A549 (cell line): ENCODE data around the gene MEF2C. TPM values are rescaled to one million over a fixed set of nuclear protein-coding genes. Genes with fewer than 3 reads are reported as not detected.

ENCODE experiments used
- ATAC-seq, 2 experiments: fragments of 200-7000 bp in 1 of 2; fragments of >200 bp in 1 of 2; cut with Nextera tagmentation in 1 of 2; cut with Tn5 transposase in 1 of 2; 3 replicates each; pipeline versions ENCODE4 v1.8.0 to v1.9.1; 2018 to 2020; ENCODE audit warnings: mild to moderate bottlenecking in 1 of 2, moderate library complexity in 1 of 2
- CTCF ChIA-PET: fragments of 300-600 bp; sonication (Branson Sonifier 250); formaldehyde crosslinking; extraction: SDS; loops from one replicate; lab custom pipeline; 2021; ENCODE audit warnings: antibody characterized with exemption, inconsistent platforms; lab: Yijun Ruan, JAX
- POLR2A ChIA-PET: fragments of 350-600 bp; formaldehyde crosslinking; extraction: SDS; loops from one replicate; lab custom pipeline; 2021; ENCODE audit warnings: antibody characterized with exemption, inconsistent platforms; lab: Yijun Ruan, JAX
- DNase-seq, 2 experiments: peaks; one replicate each; pipeline versions ENCODE4 v3.0.0 to v3.0.0-alpha.2; 2011 to 2016; ENCODE audit warnings: low read depth in 1 of 2, low spot score in 1 of 2
- FAIRE-seq: peaks from 2 replicates; lab custom pipeline; 2011; peaks lifted over from hg19 to GRCh38; lab: Jason Lieb, UNC
- H3K27ac ChIP-seq, 2 experiments: fragments of >200 bp; sonication (Bioruptor Twin); formaldehyde crosslinking; 3 replicates each; pipeline ENCODE4 v1.5.1; 2016 to 2017
- H3K4me1 ChIP-seq: fragments of >200 bp; sonication (Bioruptor Twin); formaldehyde crosslinking; 3 replicates; pipeline ENCODE4 v1.6.1; 2016
- H3K4me2 ChIP-seq: fragments of >200 bp; sonication (Bioruptor Twin); formaldehyde crosslinking; 3 replicates; pipeline ENCODE4 v1.6.1; 2016
- H3K4me3 ChIP-seq: fragments of >200 bp; sonication (Bioruptor Twin); formaldehyde crosslinking; 3 replicates; pipeline ENCODE4 v1.5.1; 2016
- H3K9me3 ChIP-seq: fragments of >200 bp; sonication (Bioruptor Twin); formaldehyde crosslinking; 3 replicates; pipeline ENCODE4 v1.6.1; 2016
- CBX2 ChIP-seq: fragments of 200-600 bp; sonication (generic); IDR thresholded peaks from 2 replicates; pipeline ENCODE4 v1.6.1; 2016; ENCODE audit warnings: low read depth, mild to moderate bottlenecking, borderline replicate concordance
- EHMT2 ChIP-seq: fragments of 200-600 bp; sonication (generic); IDR thresholded peaks from 2 replicates; pipeline ENCODE4 v1.6.1; 2016; ENCODE audit warnings: antibody characterized with exemption, low read depth, mild to moderate bottlenecking, moderate library complexity
- ELK1 ChIP-seq: fragments of 150-350 bp; IDR thresholded peaks from 2 replicates; pipeline ENCODE4 v1.6.1; 2014; ENCODE audit warnings: low read depth, mild to moderate bottlenecking, low read length
- EP300 ChIP-seq, 2 experiments: fragments of >200 bp; sonication (Bioruptor Twin); formaldehyde crosslinking; IDR thresholded peaks; 2 replicates in 1 of 2; 3 replicates in 1 of 2; pipeline ENCODE4 v1.6.1; 2016 to 2017
- FOSL2 ChIP-seq, 2 experiments: fragments of 450-650 bp in 1 of 2; fragments of >200 bp in 1 of 2; sonication (Bioruptor Twin) in 1 of 2; formaldehyde crosslinking; IDR thresholded peaks; 2 replicates each; pipeline versions ENCODE4 v1.5.0 to v1.6.1; 2016 to 2020; ENCODE audit warnings: mild to moderate bottlenecking in 1 of 2, moderate library complexity in 1 of 2
- HMGXB4 ChIP-seq: fragments of 250-450 bp; sonication (Bioruptor Pico); IDR thresholded peaks from 2 replicates; pipeline ENCODE4 v1.5.0; 2021; ENCODE audit warnings: mild to moderate bottlenecking, moderate library complexity, borderline replicate concordance
- HOXA7 ChIP-seq: fragments of 250-450 bp; sonication (Bioruptor Pico); IDR thresholded peaks from 2 replicates; pipeline ENCODE4 v1.5.0; 2020; ENCODE audit warnings: mild to moderate bottlenecking, moderate library complexity
- MAFK ChIP-seq: fragments of 450-650 bp; IDR thresholded peaks from 2 replicates; pipeline ENCODE4 v1.6.1; 2014; ENCODE audit not compliant: partially characterized antibody
- MAX ChIP-seq: IDR thresholded peaks from 2 replicates; pipeline ENCODE4 v1.6.1; 2012
- MYC ChIP-seq: IDR thresholded peaks from 2 replicates; pipeline ENCODE4 v1.6.1; 2012; ENCODE audit warnings: mild to moderate bottlenecking, inconsistent platforms, low read length, improper control_type of control experiment, borderline replicate concordance
- PBX3 ChIP-seq: IDR thresholded peaks from 2 replicates; pipeline ENCODE4 v1.6.1; 2012
- PHF8 ChIP-seq: fragments of 200-600 bp; sonication (generic); IDR thresholded peaks from 2 replicates; pipeline ENCODE4 v1.6.1; 2016; ENCODE audit warnings: low read depth, mild to moderate bottlenecking, antibody characterized with exemption, moderate library complexity, borderline replicate concordance
- POLR2AphosphoS2 ChIP-seq: conservative IDR thresholded peaks from 2 replicates; pipeline ENCODE4 v1.6.1; 2012; ENCODE audit warnings: low read length, improper control_type of control experiment, inconsistent platforms
- RARB ChIP-seq: fragments of 250-450 bp; sonication (Bioruptor Pico); IDR thresholded peaks from 2 replicates; pipeline ENCODE4 v1.8.0; 2021; ENCODE audit warnings: mild to moderate bottlenecking, moderate library complexity
- SMC3 ChIP-seq: fragments of >200 bp; sonication (Bioruptor Twin); formaldehyde crosslinking; IDR thresholded peaks from 3 replicates; pipeline ENCODE4 v1.6.1; 2018; ENCODE audit warnings: inconsistent platforms
- USF2 ChIP-seq: fragments of 450-650 bp; IDR thresholded peaks from 2 replicates; pipeline ENCODE4 v1.6.1; 2014; ENCODE audit warnings: antibody characterized with exemption
- ZFP36 ChIP-seq: fragments of 450-650 bp; IDR thresholded peaks from 2 replicates; pipeline ENCODE4 v1.6.1; 2014; ENCODE audit warnings: borderline replicate concordance; ENCODE audit not compliant: partially characterized antibody
- ZSCAN20 ChIP-seq: fragments of 250-450 bp; sonication (Bioruptor Pico); IDR thresholded peaks from 2 replicates; pipeline ENCODE4 v1.8.0; 2022; ENCODE audit warnings: mild to moderate bottlenecking, moderate library complexity
- WGBS: methylation state at CpG from one replicate; pipeline ENCODE4 v1.1.6; 2017; ENCODE audit errors: missing lambda C conversion rate; 5-methylcytosine and 5-hydroxymethylcytosine counted together
- polyA plus RNA-seq, 4 experiments: library from polyadenylated mRNA; depleted of rRNA in 3 of 4; stranded (reverse); fragments of >200 nt; fragmentation: RNase III in 1 of 4; extraction: RNeasy Plus Mini Kit Qiagen cat#74134 plus additional on column Dnase treatment in 1 of 4; gene quantifications; 2 replicates in 3 of 4; 3 replicates in 1 of 4; pipeline ENCODE4 v1.2.3, GENCODE V29; 2011 to 2017

MEF2C gene
- polyA plus RNA-seq, 2 of the 4 experiments (the other 2 are of a cell fraction), result 0.03 to 0.06 TPM

- TF ChIP-seq HOXA7 (CRISPR knock-in tag) (no peak), ELK1 (no peak), PHF8 (no peak), POLR2AphosphoS2 (no peak)
- Histone ChIP-seq H3K4me1 (no peaks in the 10 kb centered on the region), H3K4me2 (no peak overlapping the region), H3K27ac (no peak overlapping the region), H3K4me3 (no peak overlapping the region), H3K9me3 (no peaks in the 10 kb centered on the region)
- 48% methylated on average over 10 of the region's 10 CpGs for WGBS
- POLR2A ChIA-PET, result no interaction called here
- no peak for DNase-seq
- FAIRE-seq, result no peak
- ATAC-seq, result 0 out of 6 replicates have a peak, but pooled peaks of 1 of the 2 experiments have one; percentile 19
- CTCF ChIA-PET, result no interaction called here
These were observed 12.9 kb upstream of the MEF2C start for GRCh38 chr5:88895681-88896501.

GRCh38 chr5:88892669-88893068 is 9.7 kb upstream of the MEF2C start:
- ATAC-seq (no peak), FAIRE-seq (no peak), DNase-seq (no peak)
- Histone ChIP-seq H3K4me2 (no peak overlapping the region), H3K9me3 (no peaks in the 10 kb centered on the region), H3K4me1 (no peaks in the 10 kb centered on the region), H3K4me3 (no peak overlapping the region), H3K27ac (no peak overlapping the region)
- TF ChIP-seq USF2, result no peak
- TF ChIP-seq SMC3, result no peak
- no peak for TF ChIP-seq HMGXB4 (CRISPR knock-in tag)
- TF ChIP-seq FOSL2 (IDR thresholded peaks at IDR 0.05), result no peak
- TF ChIP-seq FOSL2 (CRISPR knock-in tag; IDR thresholded peaks at IDR 0.05), result no peak
- no peak for TF ChIP-seq PBX3
- no peak for TF ChIP-seq MAX
- no peak for TF ChIP-seq RARB (CRISPR knock-in tag)
- no peak for TF ChIP-seq MAFK
- TF ChIP-seq EHMT2, result no peak
- no peak for TF ChIP-seq ZSCAN20 (CRISPR knock-in tag)
- TF ChIP-seq ZFP36, result no peak
- TF ChIP-seq CBX2, result no peak
- TF ChIP-seq EP300 (IDR thresholded peaks at IDR 0.05), result no peak
- TF ChIP-seq MYC, result no peak
- WGBS, result 10% methylated on average over 3 of the region's 3 CpGs
- ChIA-PET CTCF (no interaction called here), POLR2A (no interaction called here)
